K562 (cell line): ENCODE results near the gene TBX3. TPM values are rescaled to one million over a fixed set of nuclear protein-coding genes. Genes with fewer than 3 reads are reported as not detected.

Experiments used
- ATAC-seq: fragments of 200-7000 bp; cut with Tn5 transposase; 3 replicates; pipeline ENCODE4 v1.9.1; 2020; ENCODE audit warnings: moderate library complexity
- BruUV-seq: library from RNA; stranded (reverse); fragments of 400-500 nt; replicated peaks from 2 replicates; lab custom pipeline; 2021; lab: Mats Ljungman, UMichigan
- CTCF ChIA-PET: fragments of 300-600 bp; formaldehyde crosslinking; extraction: SDS; loops from one replicate; lab custom pipeline; 2021; ENCODE audit warnings: low intra/inter-chr PET ratio; lab: Yijun Ruan, JAX
- POLR2A ChIA-PET: fragments of 300-600, 350-650 bp; sonication (Branson Sonifier 250); formaldehyde crosslinking; extraction: SDS; loops from one replicate; lab custom pipeline; 2021; ENCODE audit warnings: antibody characterized with exemption, inconsistent platforms; lab: Yijun Ruan, JAX
- DNase-seq, 4 experiments: peaks; one replicate each; pipeline versions ENCODE4 v3.0.0 to v3.0.0-alpha.2; 2011 to 2018; ENCODE audit warnings: low spot score in 3 of 4, mixed read lengths in 3 of 4; ENCODE audit errors: extremely low read depth in 1 of 4
- FAIRE-seq: peaks from 2 replicates; lab custom pipeline; 2011; peaks lifted over from hg19 to GRCh38; lab: Jason Lieb, UNC
- H2AFZ ChIP-seq: 2 replicates; pipeline ENCODE4 v1.6.0; 2011; ENCODE audit warnings: low read depth, low read length, control low read depth, inconsistent platforms
- H3K27ac ChIP-seq: fragments of 200-600 bp; 3 replicates; pipeline ENCODE4 v1.8.0; 2011; ENCODE audit warnings: low read depth, mild to moderate bottlenecking, control low read depth, inconsistent platforms, low read length, moderate library complexity, mixed read lengths; ENCODE audit errors: extremely low read depth
- H3K27me3 ChIP-seq, 2 experiments: fragments of 300-600 bp in 1 of 2; 2 replicates in 1 of 2; 3 replicates in 1 of 2; pipeline versions ENCODE4 v1.6.0 to v1.8.0; 2011; ENCODE audit warnings: inconsistent platforms in 2 of 2, low read length in 2 of 2, mild to moderate bottlenecking in 1 of 2, mixed read lengths in 1 of 2, moderate library complexity in 1 of 2; ENCODE audit not compliant: control insufficient read depth in 2 of 2, insufficient read depth in 2 of 2
- H3K36me3 ChIP-seq: fragments of 300-600 bp; 3 replicates; pipeline ENCODE4 v1.8.0; 2011; ENCODE audit warnings: mild to moderate bottlenecking, low read length, inconsistent platforms; ENCODE audit not compliant: control insufficient read depth, insufficient read depth
- H3K4me1 ChIP-seq, 2 experiments: fragments of 200-600 bp in 1 of 2; replicated peaks in 1 of 2; 2 replicates in 1 of 2; 3 replicates in 1 of 2; pipeline versions ENCODE4 v1.5.1 to v1.8.0; 2011; ENCODE audit warnings: inconsistent platforms in 2 of 2, low read length in 2 of 2, mild to moderate bottlenecking in 1 of 2, mixed read lengths in 1 of 2, moderate library complexity in 1 of 2; ENCODE audit not compliant: control insufficient read depth in 2 of 2, insufficient read depth in 2 of 2
- H3K4me2 ChIP-seq: 2 replicates; pipeline ENCODE4 v1.6.1; 2011; ENCODE audit warnings: low read length, control low read depth, inconsistent platforms, mixed read lengths; ENCODE audit not compliant: insufficient read depth
- H3K4me3 ChIP-seq: fragments of 200-600 bp; sonication (generic), shearing (Covaris generic); 2 replicates; pipeline ENCODE4 v1.5.1; 2016; ENCODE audit warnings: control low read depth, inconsistent platforms
- H3K79me2 ChIP-seq: fragments of 200-600 bp; 3 replicates; pipeline ENCODE4 v1.8.0; 2011; ENCODE audit warnings: low read length, inconsistent platforms; ENCODE audit not compliant: control insufficient read depth, insufficient read depth
- H3K9ac ChIP-seq, 2 experiments: 2 replicates each; pipeline versions ENCODE4 v1.6.0 to v1.6.1; 2011; ENCODE audit warnings: low read depth in 2 of 2, low read length in 2 of 2, control low read depth in 1 of 2, inconsistent platforms in 1 of 2, mild to moderate bottlenecking in 1 of 2, mixed read lengths in 1 of 2; ENCODE audit not compliant: insufficient read depth in 1 of 2
- H3K9me1 ChIP-seq: one replicate; pipeline ENCODE4 v1.6.0; 2011; ENCODE audit warnings: inconsistent platforms, mild to moderate bottlenecking, low read length, moderate library complexity; ENCODE audit not compliant: control insufficient read depth, insufficient read depth
- H3K9me3 ChIP-seq: replicated peaks from 2 replicates; pipeline ENCODE4 v1.5.1; 2011; ENCODE audit warnings: low read depth, low read length, inconsistent platforms; ENCODE audit not compliant: control insufficient read depth, insufficient read depth
- H4K20me1 ChIP-seq: replicated peaks from 2 replicates; pipeline ENCODE4 v1.6.1; 2011; ENCODE audit warnings: low read length, inconsistent platforms, mixed read lengths; ENCODE audit not compliant: control insufficient read depth, insufficient read depth
- BRCA1 ChIP-seq, 2 experiments: fragments of 450-650 bp in 1 of 2; sonication (generic) in 1 of 2; formaldehyde crosslinking in 1 of 2; IDR thresholded peaks; 2 replicates each; pipeline versions ENCODE4 v1.5.0 to v1.6.1; 2017 to 2020; ENCODE audit warnings: mild to moderate bottlenecking in 1 of 2, missing genetic modification reagents in 1 of 2
- E2F3 ChIP-seq: fragments of 250-450 bp; sonication (Bioruptor Pico); IDR thresholded peaks from 2 replicates; pipeline ENCODE4 v1.4.0; 2020; ENCODE audit warnings: mild to moderate bottlenecking
- E2F4 ChIP-seq: sonication (generic); formaldehyde crosslinking; IDR thresholded peaks from 2 replicates; pipeline ENCODE4 v1.8.0; 2022; ENCODE audit warnings: mild to moderate bottlenecking, low read depth, missing genetic modification reagents
- GATA2 ChIP-seq: sonication (generic); formaldehyde crosslinking; IDR thresholded peaks from 2 replicates; pipeline ENCODE4 v1.4.0; 2020; ENCODE audit warnings: mild to moderate bottlenecking, missing genetic modification reagents
- MTA2 ChIP-seq: fragments of 450-650 bp; IDR thresholded peaks from 2 replicates; pipeline ENCODE4 v1.6.1; 2016; ENCODE audit warnings: low read depth
- NCOA6 ChIP-seq: fragments of 450-650 bp; IDR thresholded peaks from 2 replicates; pipeline ENCODE4 v1.6.1; 2017; ENCODE audit warnings: mild to moderate bottlenecking
- RNF219 ChIP-seq: fragments of 250-450 bp; sonication (Bioruptor Pico); IDR thresholded peaks from 2 replicates; pipeline ENCODE4 v1.5.0; 2022; ENCODE audit warnings: mild to moderate bottlenecking
- RUNX1 ChIP-seq: sonication (generic); IDR thresholded peaks from 2 replicates; pipeline ENCODE4 v1.6.1; 2016; ENCODE audit warnings: antibody characterized with exemption, low read depth
- ZFX ChIP-seq: sonication (generic); formaldehyde crosslinking; IDR thresholded peaks from 2 replicates; pipeline ENCODE4 v1.8.0; 2022; ENCODE audit warnings: mild to moderate bottlenecking, missing genetic modification reagents, moderate library complexity
- ZNF232 ChIP-seq: sonication (generic); formaldehyde crosslinking; IDR thresholded peaks from 2 replicates; pipeline ENCODE4 v1.8.0; 2022; ENCODE audit warnings: mild to moderate bottlenecking, missing genetic modification reagents
- ZNF318 ChIP-seq, 2 experiments: fragments of 450-650 bp; IDR thresholded peaks; 2 replicates each; pipeline ENCODE4 v1.6.1; 2016; ENCODE audit warnings: mild to moderate bottlenecking in 2 of 2, borderline replicate concordance in 1 of 2, low read depth in 1 of 2, moderate library complexity in 1 of 2
- ZNF324 ChIP-seq: fragments of 250-450 bp; sonication (Bioruptor Pico); IDR thresholded peaks from 2 replicates; pipeline ENCODE4 v1.4.0; 2020; ENCODE audit warnings: mild to moderate bottlenecking
- WGBS: fragments of 100-300 bp; shearing (Covaris generic); methylation state at CpG from one replicate; pipeline ENCODE4 v1.1.6; 2016; ENCODE audit warnings: low coverage, mixed read lengths; ENCODE audit not compliant: insufficient coverage; ENCODE audit errors: missing lambda C conversion rate; 5-methylcytosine and 5-hydroxymethylcytosine counted together
- in situ Hi-C: fragments of 300-500 bp; cut with MboI; formaldehyde crosslinking; loops from 4 replicates; pipeline ENCODE4 v1.15.0; 2018; ENCODE audit warnings: inconsistent platforms, mixed read lengths
- intact Hi-C: fragments of 100-400 bp; cut with micrococcal nuclease; formaldehyde crosslinking; loops from 2 replicates; pipeline ENCODE4 v1.14.2; 2022
- polyA plus RNA-seq, 8 experiments: library from polyadenylated mRNA; depleted of rRNA in 4 of 8; stranded (reverse) in 5 of 8; unstranded in 3 of 8; fragments of >200 nt; fragmentation: Nextera tagmentation in 2 of 8; fragmentation: Illumina TruSeq in 1 of 8; extraction: Ambion mirVana in 2 of 8; extraction: Trizol in 1 of 8; gene quantifications; 2 replicates each; pipeline versions ENCODE4 v1.2.1 to v1.2.3, GENCODE V29; 2011 to 2014; ENCODE audit warnings: inconsistent platforms in 1 of 8, missing spikeins in 1 of 8
- total RNA-seq, 7 experiments: library from RNA; depleted of rRNA in 6 of 7; stranded (reverse); fragments of >200 nt in 6 of 7; fragmentation: Illumina TruSeq in 2 of 7; extraction: Trizol in 2 of 7; gene quantifications; 2 replicates each; pipeline versions ENCODE4 v1.2.1 to v1.2.3, GENCODE V29; 2011 to 2021; ENCODE audit warnings: low replicate concordance in 1 of 7

The TBX3 gene
- total and polyA plus RNA-seq, 9 of the 15 experiments (the other 6 are each of a cell fraction or from before 2014, with no cell fraction given) = 0.03 to 0.60 (median 0.19) TPM

- no peaks in the 10 kb centered on the region for H3K9me3 ChIP-seq
- H3K27ac ChIP-seq = no peak overlapping the region
- POLR2A ChIA-PET = no interaction called here
- H3K36me3 ChIP-seq = no peaks in the 10 kb centered on the region
- no peak for ATAC-seq
- no TSS peak for BruUV-seq
- peaks cover 5% of the 10 kb centered on the region; the same call in 1 of the 2 replicates for H4K20me1 ChIP-seq
- no peak for DNase-seq
- CTCF ChIA-PET = no interaction called here
- H2AFZ ChIP-seq = no peak overlapping the region
- TF ChIP-seq MTA2 (no peak), RNF219 (CRISPR knock-in tag) (no peak), NCOA6 (no peak), BRCA1 (IDR thresholded peaks at IDR 0.05) (no peak), BRCA1 (CRISPR knock-in tag; IDR thresholded peaks at IDR 0.05) (no peak), ZNF324 (CRISPR knock-in tag) (no peak), GATA2 (no peak), E2F4 (CRISPR knock-in tag) (no peak), E2F3 (CRISPR knock-in tag) (no peak), ZNF232 (CRISPR knock-in tag) (no peak), ZNF318 (IDR thresholded peaks at IDR 0.05; ENCODE audit: borderline replicate concordance in 1 of 2, low read depth in 1 of 2) (no peak), ZFX (CRISPR knock-in tag) (no peak), RUNX1 (no peak)
- in situ Hi-C loops (no loop called here), intact Hi-C loops (no loop called here)
- H3K27me3 ChIP-seq = peaks cover 10 to 23% of the 10 kb centered on the region in 2 experiments; a peak in 3 of 5 replicates
- WGBS = 0% methylated on average over 3 of the region's 3 CpGs
- H3K4me1 ChIP-seq = no peaks in the 10 kb centered on the region
- no peak for FAIRE-seq
- no peaks in the 10 kb centered on the region for H3K9me1 ChIP-seq
- H3K4me2 ChIP-seq = no peak overlapping the region
- no peak overlapping the region for H3K4me3 ChIP-seq
- no peaks in the 10 kb centered on the region for H3K79me2 ChIP-seq
- no peak overlapping the region for H3K9ac ChIP-seq
Observed at GRCh38 chr12:114704096-114704495, 20.1 kb upstream of the TBX3 start.
